GM19023 (cell line): Measurements from ENCODE around the gene LYSET.
"Not testable (repeated sequence)": the region's sequence is repeated elsewhere in the genome, so short reads cannot be mapped to it uniquely, and the experiment has no call there.

Experiments
- ATAC-seq: cut with Tn5 transposase; IDR thresholded peaks from one replicate; pipeline ENCODE4 v1.9.1; 2021; ENCODE audit warnings: mild to moderate bottlenecking, moderate library complexity; ENCODE audit not compliant: unreplicated experiment

LYSET gene

DNA sequence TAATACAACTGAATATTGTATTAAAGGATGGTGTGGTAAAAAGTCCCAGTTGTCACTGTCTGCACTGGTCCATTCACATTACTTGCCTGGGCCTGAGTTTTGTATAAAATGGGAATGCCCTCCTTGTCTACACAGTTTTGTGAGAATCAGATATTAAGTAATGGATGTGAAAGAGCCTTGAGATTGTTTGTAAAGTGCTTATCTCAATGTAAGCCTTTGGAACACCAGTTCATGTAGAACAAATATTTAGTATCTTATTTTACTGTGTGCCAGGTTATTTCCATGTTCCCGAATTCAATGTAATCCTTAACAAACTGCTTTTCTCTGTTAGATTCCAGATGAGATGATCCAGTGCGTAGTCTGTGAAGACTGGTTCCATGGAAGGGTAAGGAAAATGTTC is 29.5 kb downstream of the LYSET start:
- ATAC-seq, result no peak

DNA sequence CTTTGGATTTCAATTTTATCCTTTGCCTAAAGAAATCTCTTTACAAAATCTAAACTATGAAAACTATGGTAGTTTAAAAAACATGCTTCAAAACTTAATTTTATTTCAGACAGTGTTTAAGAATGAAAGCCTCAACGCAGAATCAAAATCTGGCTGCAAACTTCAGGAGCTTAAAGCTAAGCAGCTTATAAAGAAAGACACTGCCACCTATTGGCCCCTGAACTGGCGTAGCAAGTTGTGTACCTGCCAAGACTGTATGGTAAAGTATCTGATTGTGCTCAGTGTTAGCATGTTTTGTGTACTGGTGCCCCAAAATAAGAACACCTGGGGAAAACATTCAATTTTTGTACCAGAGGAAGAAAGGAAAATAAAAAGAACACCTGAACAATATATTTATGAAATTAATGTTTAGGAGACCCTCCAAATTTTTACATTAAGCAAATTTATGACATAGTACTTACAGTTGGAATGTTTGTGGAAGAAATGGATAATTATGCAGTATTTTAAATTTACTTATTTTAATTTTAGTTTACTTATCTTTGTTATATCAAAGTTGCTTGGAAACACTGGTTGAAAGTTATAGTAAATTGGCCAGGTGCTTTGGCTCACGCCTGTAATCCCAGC is 34.1 kb downstream of the LYSET start:
- no peak for ATAC-seq

DNA sequence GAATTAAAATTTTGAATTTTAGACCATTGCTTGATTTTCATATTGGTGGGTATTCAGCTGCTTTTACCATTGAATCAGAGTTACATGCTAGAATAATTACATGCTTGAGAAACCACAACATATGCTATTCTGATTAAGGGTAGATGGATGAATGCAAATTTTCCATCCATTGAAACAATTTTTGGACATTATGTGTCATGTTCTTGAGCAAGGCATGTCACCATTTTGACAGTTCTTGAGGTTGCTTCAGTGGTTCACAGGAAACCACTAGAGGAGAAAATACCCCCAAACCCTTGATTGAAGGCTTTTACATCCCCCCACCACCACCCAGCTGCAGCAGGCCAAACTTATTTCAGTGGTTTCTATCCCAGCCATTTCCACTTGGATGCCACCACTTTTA is 35.4 kb downstream of the LYSET start:
- ATAC-seq, result no peak

DNA sequence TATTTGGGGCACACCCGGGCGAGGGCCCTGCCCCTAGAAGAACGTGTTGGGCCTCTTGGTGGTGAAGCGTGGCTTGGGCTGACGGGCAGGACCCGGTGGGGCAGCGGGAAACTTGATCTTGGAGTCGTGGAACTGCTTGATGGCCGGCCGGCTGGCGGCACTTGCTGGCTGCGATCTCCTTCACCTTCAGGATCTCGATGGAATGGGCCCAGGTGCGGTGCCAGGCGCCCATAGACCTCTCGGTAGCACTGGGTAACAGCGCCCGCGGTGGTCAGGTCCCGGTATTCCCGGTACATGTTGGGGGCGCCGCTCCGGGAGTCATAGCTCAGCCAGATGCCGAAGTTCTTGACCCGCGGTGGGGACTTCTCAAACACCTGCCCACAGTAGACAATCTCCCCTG is 38.4 kb downstream of the LYSET start:
- no peak for ATAC-seq

DNA sequence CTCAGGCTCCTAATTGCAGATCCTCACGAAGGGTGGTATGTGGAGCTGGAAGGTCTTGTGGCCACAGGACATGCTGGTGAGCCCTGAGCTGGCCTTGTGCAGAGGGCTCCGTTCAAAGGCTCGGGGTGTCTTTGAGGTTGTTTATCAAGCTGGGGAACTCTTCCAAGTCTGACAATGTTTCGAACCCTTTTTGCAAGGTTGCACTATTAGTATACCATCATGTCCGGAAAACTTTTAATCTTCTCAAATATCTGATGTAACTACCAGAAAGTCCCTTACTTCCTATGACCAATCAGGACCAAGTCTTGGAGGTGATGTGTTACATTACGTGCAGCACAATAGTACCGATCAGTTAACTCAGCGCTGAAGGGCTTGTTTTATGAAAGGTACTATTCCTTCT is 43.4 kb downstream of the LYSET start:
- ATAC-seq, result no peak

DNA sequence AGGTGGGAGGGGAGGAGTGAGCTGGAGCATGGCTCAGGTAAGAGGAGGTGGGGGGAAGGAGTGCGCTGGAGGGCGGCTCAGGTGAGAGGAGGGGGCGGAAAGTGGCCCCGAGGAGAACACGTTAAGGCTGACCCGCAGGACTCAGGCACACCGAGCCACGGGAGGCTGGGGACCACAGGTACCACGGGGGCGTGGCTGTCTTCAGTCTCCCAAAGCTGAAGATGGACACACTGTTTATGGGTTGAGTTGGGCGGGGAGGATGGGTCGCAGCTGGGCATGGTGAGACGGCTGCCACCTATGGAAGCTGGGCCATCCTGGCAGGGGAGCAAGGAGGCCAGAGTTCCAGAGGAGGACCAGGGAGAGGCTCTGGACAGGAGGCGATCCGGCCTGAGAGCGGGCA is 45.4 kb downstream of the LYSET start:
- no peak for ATAC-seq

DNA sequence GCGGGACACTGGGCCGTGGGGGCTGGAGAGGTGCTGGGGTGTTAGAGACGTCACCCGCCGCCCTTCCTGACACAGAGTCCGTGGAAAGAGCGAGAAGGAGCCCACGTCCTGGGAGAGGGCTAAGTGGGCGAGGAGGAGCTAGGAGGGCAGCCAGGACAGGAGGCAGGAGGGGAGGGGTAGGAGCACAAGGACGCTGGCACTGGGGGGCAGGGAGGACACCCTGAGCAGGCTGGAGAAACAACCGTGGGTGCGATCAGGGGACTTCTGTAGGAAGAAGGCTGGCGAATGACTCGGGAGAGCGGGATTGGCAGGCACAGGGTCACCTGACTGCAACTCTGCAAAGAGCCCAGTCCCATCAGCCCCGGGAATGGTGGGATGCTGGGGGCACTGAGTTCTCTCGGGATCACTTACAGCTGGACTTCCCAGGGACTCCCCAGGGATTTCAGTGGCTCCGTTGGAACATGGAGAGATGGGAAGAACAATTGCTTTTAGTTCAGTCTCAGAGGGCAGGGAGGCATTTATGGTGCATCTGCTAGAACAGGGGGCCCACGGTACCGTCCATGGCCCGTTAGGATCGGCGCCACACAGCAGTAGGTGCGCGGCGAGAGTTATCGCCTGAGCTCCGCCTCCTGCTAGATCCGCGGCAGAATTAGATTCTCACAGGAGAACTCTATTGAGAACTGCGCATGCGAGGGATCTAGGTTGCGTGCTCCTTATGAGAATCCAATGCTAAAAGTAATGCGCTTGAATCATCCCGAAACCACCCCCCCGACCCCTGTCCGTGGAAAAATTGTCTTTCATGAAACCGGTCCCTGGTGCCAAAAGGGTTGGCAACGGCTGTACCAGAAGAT is 46.2 kb downstream of the LYSET start:
- no peak for ATAC-seq

DNA sequence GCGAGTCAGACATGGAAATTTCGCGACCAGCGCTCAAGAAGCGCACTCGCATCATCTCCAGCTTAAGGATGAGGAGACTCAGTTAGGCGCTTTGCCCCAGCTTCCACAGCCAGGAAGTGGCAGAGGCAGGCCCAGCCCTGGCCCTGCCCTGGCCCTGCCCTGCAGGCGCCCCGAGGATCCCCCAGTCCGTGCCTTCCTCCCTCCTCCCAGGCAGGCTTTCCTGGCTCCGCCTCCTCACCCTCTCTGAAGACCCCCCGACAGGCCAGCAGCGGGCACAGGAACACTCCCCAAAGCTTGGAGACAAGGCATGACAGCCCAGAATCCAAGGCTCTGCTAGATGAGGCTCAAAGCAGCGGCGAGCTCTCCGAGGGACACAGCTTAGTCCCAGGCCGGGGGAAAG is 47.0 kb downstream of the LYSET start:
- no peak for ATAC-seq

DNA sequence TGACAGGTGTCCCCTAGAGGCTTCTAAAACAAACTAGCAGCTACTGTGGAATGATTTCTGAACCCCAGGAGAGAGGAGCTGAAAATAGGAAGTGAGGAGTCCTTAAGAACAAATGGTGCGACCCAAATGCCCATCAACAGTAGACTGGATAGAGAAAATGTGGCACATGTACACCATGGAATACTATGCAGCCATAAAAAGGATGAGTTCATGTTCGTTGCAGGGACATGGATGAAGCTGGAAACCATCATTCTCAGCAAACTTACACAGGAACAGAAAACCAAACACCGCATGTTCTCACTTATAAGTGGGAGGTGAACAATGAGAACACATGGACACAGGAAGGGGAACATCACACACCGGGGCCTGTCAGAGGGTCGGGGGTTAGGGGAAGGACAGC is 48.0 kb downstream of the LYSET start:
- ATAC-seq, result not testable (repeated sequence)

DNA sequence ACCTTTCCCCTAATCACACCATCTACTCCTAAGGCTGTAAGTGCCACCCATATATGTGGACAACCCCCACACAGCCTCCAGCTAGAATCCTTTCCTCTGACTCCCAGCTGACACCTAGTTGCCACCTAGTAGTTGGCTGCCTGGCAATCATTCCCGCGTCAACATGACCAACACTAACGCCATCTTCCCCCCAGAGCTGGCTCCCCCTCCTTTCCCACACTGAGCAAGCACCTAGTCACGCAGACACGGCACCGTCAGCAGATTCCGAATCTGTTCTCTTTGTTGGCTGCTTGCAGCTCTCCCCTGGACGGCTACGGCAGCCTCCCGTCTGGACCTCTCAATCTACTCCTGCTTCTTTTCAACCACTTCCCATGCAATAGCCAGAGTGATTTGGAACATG is 49.7 kb downstream of the LYSET start:
- no peak for ATAC-seq
